Common myeloid progenitor, CD34-positive (primary cell): ENCODE measurements around the gene SLC12A5.

Experiments used
- CTCF ChIA-PET: fragments of 350-600 bp; sonication (Branson Sonifier 250); formaldehyde crosslinking; loops from one replicate; lab custom pipeline; 2021; ENCODE audit warnings: antibody characterized with exemption; lab: Charles Lee
- POLR2A ChIA-PET: fragments of 350-600 bp; sonication (Branson Sonifier 250); formaldehyde crosslinking; loops from one replicate; lab custom pipeline; 2021; ENCODE audit warnings: antibody characterized with exemption; lab: Charles Lee
- DNase-seq, 3 donors: peaks; one replicate each; pipeline versions ENCODE4 v3.0.0 to v3.0.0-alpha.2; 2013
- H3K27ac ChIP-seq, 2 experiments: 1 replicate in 1 of 2; 2 replicates in 1 of 2; pipeline ENCODE4 v1.7.0; 2013; ENCODE audit warnings: inconsistent platforms in 2 of 2, low read length in 2 of 2, mild to moderate bottlenecking in 2 of 2, low read depth in 1 of 2, moderate library complexity in 1 of 2; ENCODE audit not compliant: severe bottlenecking in 2 of 2, insufficient read depth in 1 of 2, poor library complexity in 1 of 2
- H3K27me3 ChIP-seq, 5 experiments: replicated peaks in 2 of 5; 1 replicate in 3 of 5; 2 replicates in 2 of 5; pipeline versions ENCODE4 v1.6.1 to v1.7.0; 2013; ENCODE audit warnings: low read length in 4 of 5, mild to moderate bottlenecking in 2 of 5, moderate library complexity in 2 of 5, inconsistent platforms in 1 of 5; ENCODE audit not compliant: insufficient read depth in 5 of 5, control insufficient read depth in 4 of 5
- H3K36me3 ChIP-seq, 4 experiments: 1 replicate in 2 of 4; 2 replicates in 2 of 4; pipeline versions ENCODE4 v1.6.1 to v1.7.0; 2013; ENCODE audit warnings: low read length in 3 of 4, control low read depth in 1 of 4, mild to moderate bottlenecking in 1 of 4; ENCODE audit not compliant: control insufficient read depth in 4 of 4, insufficient read depth in 4 of 4
- H3K4me1 ChIP-seq, 4 experiments: 1 replicate in 3 of 4; 2 replicates in 1 of 4; pipeline versions ENCODE4 v1.6.1 to v1.7.1; 2013; ENCODE audit warnings: low read length in 3 of 4, mild to moderate bottlenecking in 3 of 4, control low read depth in 1 of 4, inconsistent platforms in 1 of 4, moderate library complexity in 1 of 4; ENCODE audit not compliant: control insufficient read depth in 4 of 4, insufficient read depth in 4 of 4; ENCODE audit errors: control extremely low read depth in 1 of 4
- H3K4me3 ChIP-seq, 7 experiments: 1 replicate in 4 of 7; 2 replicates in 3 of 7; pipeline versions ENCODE4 v1.5.1 to v1.7.0; 2013; ENCODE audit warnings: mild to moderate bottlenecking in 7 of 7, low read length in 6 of 7, moderate library complexity in 6 of 7, inconsistent platforms in 2 of 7, low read depth in 2 of 7, control low read depth in 1 of 7; ENCODE audit not compliant: insufficient read depth in 4 of 7, control insufficient read depth in 1 of 7; ENCODE audit errors: extremely low read depth in 1 of 7
- H3K9me3 ChIP-seq, 5 experiments: 1 replicate in 4 of 5; 2 replicates in 1 of 5; pipeline versions ENCODE4 v1.6.1 to v1.7.1; 2013; ENCODE audit warnings: low read length in 4 of 5, mild to moderate bottlenecking in 2 of 5, inconsistent platforms in 1 of 5, low read depth in 1 of 5, moderate library complexity in 1 of 5; ENCODE audit not compliant: control insufficient read depth in 4 of 5, insufficient read depth in 2 of 5; ENCODE audit errors: control extremely low read depth in 1 of 5
- WGBS: methylation state at CpG from one replicate; pipeline ENCODE4 v1.1.5; 2013; ENCODE audit not compliant: insufficient coverage; 5-methylcytosine and 5-hydroxymethylcytosine counted together

Gene SLC12A5

GRCh38 chr20:46050885-46051284 lies 21.9 kb downstream of the SLC12A5 start:
- Histone ChIP-seq H3K4me3 (no peak overlapping the region), H3K9me3 (no peaks in the 10 kb centered on the region), H3K27ac (no peak overlapping the region), H3K36me3 (no peaks in the 10 kb centered on the region), H3K4me1 (no peaks in the 10 kb centered on the region), H3K27me3 (peaks cover 0 to 32% (median 13%) of the 10 kb centered on the region in 5 experiments)
- CTCF ChIA-PET, result no interaction called here
- DNase-seq, result no peak
- POLR2A ChIA-PET, result no interaction called here

DNA sequence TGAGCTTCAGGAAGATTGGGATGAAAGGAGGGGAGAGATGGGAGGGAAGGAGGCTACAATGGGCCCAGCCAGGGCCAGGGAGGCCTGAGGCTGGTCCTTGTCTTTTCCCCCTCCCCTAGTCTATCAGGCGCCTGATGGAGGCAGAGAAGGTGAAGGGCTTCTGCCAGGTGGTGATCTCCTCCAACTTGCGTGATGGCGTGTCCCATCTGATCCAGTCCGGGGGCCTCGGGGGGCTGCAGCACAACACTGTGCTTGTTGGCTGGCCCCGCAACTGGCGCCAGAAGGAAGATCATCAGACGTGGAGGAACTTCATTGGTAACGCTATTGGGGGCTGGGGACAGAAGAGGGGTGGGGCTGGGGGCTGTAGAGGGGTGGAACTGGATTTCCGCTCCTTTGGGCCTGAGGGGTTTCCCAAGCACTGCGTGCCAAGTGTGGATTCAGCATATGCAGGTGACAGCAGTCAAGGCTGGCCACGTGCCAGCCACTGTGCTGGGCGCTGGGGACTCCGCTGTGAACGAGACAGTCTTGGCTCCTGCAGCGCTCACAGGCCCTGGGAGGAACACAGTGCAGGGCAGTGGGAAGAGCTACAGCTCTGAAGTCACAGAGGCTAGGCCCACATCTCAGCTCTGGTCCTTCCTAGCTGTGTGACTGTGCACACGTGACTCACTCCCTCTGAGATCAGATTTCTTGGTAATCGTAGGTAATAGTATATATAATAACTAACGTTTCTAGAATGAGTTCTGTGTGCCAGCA lies 22.7 kb downstream of the SLC12A5 start:
- POLR2A ChIA-PET, result no interaction called here

DNA sequence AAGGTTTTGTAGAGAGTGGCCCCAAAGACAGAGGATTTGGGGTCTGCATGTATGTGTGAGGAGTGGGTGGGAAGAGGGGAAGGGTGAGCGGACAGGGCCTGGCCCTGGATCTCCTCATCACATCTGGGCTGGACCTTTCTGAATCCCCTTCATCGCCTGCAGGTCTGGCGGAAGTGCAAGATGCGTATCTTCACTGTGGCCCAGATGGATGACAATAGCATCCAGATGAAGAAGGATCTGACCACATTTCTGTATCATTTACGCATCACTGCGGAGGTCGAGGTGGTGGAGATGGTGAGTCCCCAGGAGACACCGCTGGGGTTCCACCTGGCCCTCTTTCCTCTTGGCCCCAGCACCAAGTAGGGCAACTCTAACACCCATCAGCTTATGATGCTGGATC lies 24.4 kb downstream of the SLC12A5 start:
- CTCF ChIA-PET, result no interaction called here
- WGBS, result 91% methylated on average over 8 of the region's 8 CpGs
- peaks cover 0 to 48% (median 27%) of the 10 kb centered on the region in 5 experiments for H3K27me3 ChIP-seq

More for the DNA sequence above, 22.7 kb downstream of the SLC12A5 start:
- Histone ChIP-seq H3K36me3 (no peaks in the 10 kb centered on the region), H3K27me3 (peaks cover 0 to 36% (median 17%) of the 10 kb centered on the region in 5 experiments), H3K27ac (no peak overlapping the region), H3K4me1 (no peaks in the 10 kb centered on the region), H3K9me3 (peaks cover 0 to 4% (median 0%) of the 10 kb centered on the region in 5 experiments), H3K4me3 (no peak overlapping the region)
- WGBS, result 78% methylated on average over 14 of the region's 19 CpGs
- CTCF ChIA-PET, result no interaction called here
- no peak for DNase-seq

GRCh38 chr20:46054606-46055005 lies 25.6 kb downstream of the SLC12A5 start:
- peaks cover 0 to 22% (median 19%) of the 10 kb centered on the region in 4 experiments for H3K4me1 ChIP-seq
- DNase-seq, result no peak
- H3K4me3 ChIP-seq, result no peak overlapping the region
- H3K27me3 ChIP-seq, result peaks cover 0 to 57% (median 26%) of the 10 kb centered on the region in 5 experiments
- peaks cover 0 to 11% (median 0%) of the 10 kb centered on the region in 5 experiments for H3K9me3 ChIP-seq
- CTCF ChIA-PET, result no interaction called here
- 60% methylated on average over 6 of the region's 6 CpGs for WGBS
- POLR2A ChIA-PET, result interaction anchor here (0.6 kb wide), 1 partner anchor 45 kb away, joined by 3 read pairs; no protein-coding TSS in a partner anchor
- H3K36me3 ChIP-seq, result no peaks in the 10 kb centered on the region
- H3K27ac ChIP-seq, result no peak overlapping the region

More for the DNA sequence above, 24.4 kb downstream of the SLC12A5 start:
- H3K4me3 ChIP-seq, result no peak overlapping the region
- DNase-seq, result no peak
- no peak overlapping the region for H3K27ac ChIP-seq
- POLR2A ChIA-PET, result no interaction called here
- H3K4me1 ChIP-seq, result peaks cover 0 to 11% (median 10%) of the 10 kb centered on the region in 4 experiments
- H3K36me3 ChIP-seq, result no peaks in the 10 kb centered on the region
- H3K9me3 ChIP-seq, result peaks cover 0 to 11% (median 0%) of the 10 kb centered on the region in 5 experiments

DNA sequence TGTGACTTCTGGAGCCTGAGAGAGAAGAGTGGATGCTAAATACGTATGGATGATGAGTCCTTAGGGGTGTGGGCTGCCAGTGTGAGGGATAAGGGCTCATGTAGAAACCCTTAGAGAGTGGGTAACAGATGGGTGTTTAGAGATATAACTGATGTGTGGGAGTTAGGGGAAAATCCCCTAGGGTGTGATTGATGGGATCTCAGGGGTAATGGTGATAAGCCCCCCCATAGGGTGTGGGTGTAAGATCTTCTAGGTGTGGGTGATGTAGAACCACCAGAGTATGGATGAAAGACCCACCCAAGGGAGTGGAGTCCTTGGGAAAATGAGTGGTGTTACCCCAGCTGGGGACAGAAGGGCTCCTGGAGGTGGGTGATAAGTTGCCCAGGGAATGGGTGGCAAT lies 26.3 kb downstream of the SLC12A5 start:
- ChIA-PET CTCF (no interaction called here), POLR2A (interaction anchor here (0.6 kb wide), 1 partner anchor 45 kb away, joined by 3 read pairs; no protein-coding TSS in a partner anchor)
- H3K4me1 ChIP-seq, result peaks cover 3 to 29% (median 21%) of the 10 kb centered on the region in 4 experiments
- WGBS, result 25% methylated on average over 1 of the region's 1 CpG
- H3K4me3 ChIP-seq, result no peak overlapping the region
- DNase-seq, result no peak
- H3K9me3 ChIP-seq, result peaks cover 0 to 11% (median 0%) of the 10 kb centered on the region in 5 experiments
- H3K27ac ChIP-seq, result no peak overlapping the region
- peaks cover 0 to 57% (median 22%) of the 10 kb centered on the region in 5 experiments for H3K27me3 ChIP-seq
- H3K36me3 ChIP-seq, result peaks cover 0 to 6% (median 1%) of the 10 kb centered on the region in 4 experiments

DNA sequence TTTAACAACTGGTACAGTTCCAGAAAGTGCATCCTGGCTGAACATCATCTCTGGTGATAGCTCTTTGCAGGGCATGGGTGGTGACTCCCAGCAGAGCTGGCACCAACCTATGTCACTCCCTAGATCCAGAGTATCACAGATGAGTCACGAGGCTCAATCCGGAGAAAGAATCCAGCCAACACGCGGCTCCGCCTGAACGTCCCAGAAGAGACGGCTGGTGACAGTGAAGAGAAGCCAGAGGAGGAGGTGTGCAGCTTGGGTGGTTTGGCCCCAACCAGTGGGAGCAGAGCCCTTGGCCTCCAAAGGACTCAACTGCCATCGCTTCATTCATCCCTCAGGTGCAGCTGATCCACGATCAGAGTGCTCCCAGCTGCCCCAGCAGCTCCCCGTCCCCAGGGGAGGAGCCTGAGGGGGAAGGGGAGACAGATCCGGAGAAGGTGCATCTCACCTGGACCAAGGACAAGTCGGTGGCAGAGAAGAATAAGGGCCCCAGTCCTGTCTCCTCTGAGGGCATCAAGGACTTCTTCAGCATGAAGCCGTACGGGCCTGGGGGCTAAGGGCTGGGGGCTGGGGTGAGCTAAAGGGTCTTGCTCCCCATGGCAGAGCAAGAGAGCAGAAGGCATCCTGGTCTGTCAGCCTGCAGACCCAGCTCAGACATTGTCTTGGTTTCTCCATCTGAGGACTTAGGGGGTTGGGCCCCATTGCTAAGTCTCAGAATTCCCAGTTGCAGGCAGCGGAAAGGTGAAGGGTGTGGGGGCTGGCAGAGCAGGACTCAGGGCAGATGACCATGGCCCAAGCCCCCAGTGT lies 27.2 kb downstream of the SLC12A5 start:
- Histone ChIP-seq H3K36me3 (peaks cover 0 to 7% (median 4%) of the 10 kb centered on the region in 4 experiments), H3K9me3 (peaks cover 0 to 11% (median 0%) of the 10 kb centered on the region in 5 experiments), H3K27ac (no peak overlapping the region), H3K4me3 (no peak overlapping the region), H3K27me3 (peaks cover 0 to 57% (median 22%) of the 10 kb centered on the region in 5 experiments), H3K4me1 (peaks cover 12 to 39% (median 30%) of the 10 kb centered on the region in 4 experiments)
- DNase-seq, result no peak
- ChIA-PET POLR2A (interaction anchor here (0.6 kb wide), 1 partner anchor 49 kb away, joined by 3 read pairs; no protein-coding TSS in a partner anchor), CTCF (interaction anchor here (0.6 to 1.6 kb wide), 2 partner anchors 12 to 17 kb away, joined by 3 to 5 read pairs; no protein-coding TSS in a partner anchor)
- 82% methylated on average over 14 of the region's 15 CpGs for WGBS
